Activated T-cell treated with anti-CD3 and anti-CD28 coated beads, Interleukin-2, amount 50 U/mL, for 4 hours (primary cell): Measurements from ENCODE around the gene CSNK1G2. TPM values are rescaled to one million over a fixed set of nuclear protein-coding genes. Genes with fewer than 3 reads are reported as not detected.
"Not testable (repeated sequence)": the region's sequence is repeated elsewhere in the genome, so short reads cannot be mapped to it uniquely, and the experiment has no call there.

ENCODE experiments used
- ATAC-seq, 2 donors: fragments of 200-7000 bp; cut with Tn5 transposase; one replicate each; pipeline ENCODE4 v1.10.0; 2021
- DNase-seq: peaks from one replicate; pipeline ENCODE4 v3.0.0-alpha.2; 2020
- H3K27me3 Mint-ChIP-seq: one replicate; pipeline ENCODE4 v1.8.0; 2021; ENCODE audit warnings: low read depth, mixed read lengths
- H3K36me3 Mint-ChIP-seq: one replicate; pipeline ENCODE4 v1.8.0; 2022; ENCODE audit warnings: mixed read lengths; ENCODE audit not compliant: insufficient read depth
- H3K4me1 Mint-ChIP-seq: one replicate; pipeline ENCODE4 v1.8.0; 2021; ENCODE audit warnings: low read depth, mixed read lengths
- H3K4me3 Mint-ChIP-seq: one replicate; pipeline ENCODE4 v1.8.0; 2021; ENCODE audit warnings: mild to moderate bottlenecking, moderate library complexity, mixed read lengths
- H3K9me3 Mint-ChIP-seq: one replicate; pipeline ENCODE4 v1.8.0; 2021; ENCODE audit warnings: mixed read lengths
- total RNA-seq, 3 donors: library from RNA; stranded (reverse); gene quantifications; one replicate each; pipeline ENCODE4 v1.2.1, GENCODE V29; 2021

The CSNK1G2 gene
- total RNA-seq, 3 donors from 2014 or later: 52.7 to 60.6 (median 59.0) TPM

GRCh38 chr19:1979017-1979416, 38.0 kb downstream of the CSNK1G2 start:
- H3K4me1 Mint-ChIP-seq: peaks cover 2% of the 10 kb centered on the region
- no peaks in the 10 kb centered on the region for H3K9me3 Mint-ChIP-seq
- H3K4me3 Mint-ChIP-seq: no peak overlapping the region
- H3K27me3 Mint-ChIP-seq: no peaks in the 10 kb centered on the region
- H3K36me3 Mint-ChIP-seq: peaks cover 8% of the 10 kb centered on the region
- ATAC-seq: no peak
- no peak for DNase-seq

- peaks cover 8% of the 10 kb centered on the region for H3K36me3 Mint-ChIP-seq
- DNase-seq: no peak
Measured at GRCh38 chr19:1979642-1980041, 38.7 kb downstream of the CSNK1G2 start.

DNA sequence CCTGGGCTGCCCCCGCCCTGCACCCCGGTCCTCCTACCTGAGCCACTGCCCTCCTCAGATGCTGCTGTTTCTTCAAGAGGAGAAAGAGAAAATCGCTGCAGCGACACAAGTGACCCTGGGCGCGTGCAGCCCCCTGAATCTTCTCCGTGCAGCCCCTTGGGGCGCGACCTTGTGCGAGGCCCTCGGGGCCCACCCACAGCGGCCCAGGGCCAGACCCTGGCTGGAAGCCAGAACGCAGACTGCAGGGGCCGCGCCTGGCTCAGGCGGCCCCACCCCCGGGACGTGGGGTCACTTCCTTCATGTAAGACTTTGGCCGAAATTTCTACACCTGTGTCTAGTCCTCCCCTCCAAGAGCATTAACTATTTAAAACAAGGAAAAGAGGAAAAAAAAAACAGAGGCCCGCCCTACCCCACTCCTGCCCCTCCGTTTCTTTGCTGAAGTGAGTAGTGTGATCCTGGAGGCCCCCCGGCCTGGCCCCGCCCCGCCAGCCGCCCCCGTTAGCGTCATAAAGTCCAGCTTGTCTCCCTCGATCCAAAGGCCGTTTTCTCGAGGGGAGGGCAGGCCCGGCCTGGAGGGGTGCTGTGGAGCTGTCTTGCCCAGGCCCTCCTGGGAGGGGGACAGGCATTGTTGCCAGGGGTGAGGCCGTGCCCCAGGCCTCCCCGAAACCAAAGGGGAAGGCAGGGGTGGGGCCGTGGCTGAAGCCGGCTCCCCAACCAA, 39.3 kb downstream of the CSNK1G2 start:
- DNase-seq: no peak
- no peak overlapping the region for H3K4me3 Mint-ChIP-seq
- peaks cover 9% of the 10 kb centered on the region for H3K36me3 Mint-ChIP-seq
- H3K4me1 Mint-ChIP-seq: peaks cover 2% of the 10 kb centered on the region
- H3K9me3 Mint-ChIP-seq: no peaks in the 10 kb centered on the region
- H3K27me3 Mint-ChIP-seq: no peaks in the 10 kb centered on the region
- ATAC-seq: no peak

More at GRCh38 chr19:1979642-1980041, 38.7 kb downstream of the CSNK1G2 start:
- no peaks in the 10 kb centered on the region for H3K27me3 Mint-ChIP-seq
- H3K4me1 Mint-ChIP-seq: peaks cover 2% of the 10 kb centered on the region
- H3K9me3 Mint-ChIP-seq: no peaks in the 10 kb centered on the region
- ATAC-seq: no peak
- H3K4me3 Mint-ChIP-seq: no peak overlapping the region

DNA sequence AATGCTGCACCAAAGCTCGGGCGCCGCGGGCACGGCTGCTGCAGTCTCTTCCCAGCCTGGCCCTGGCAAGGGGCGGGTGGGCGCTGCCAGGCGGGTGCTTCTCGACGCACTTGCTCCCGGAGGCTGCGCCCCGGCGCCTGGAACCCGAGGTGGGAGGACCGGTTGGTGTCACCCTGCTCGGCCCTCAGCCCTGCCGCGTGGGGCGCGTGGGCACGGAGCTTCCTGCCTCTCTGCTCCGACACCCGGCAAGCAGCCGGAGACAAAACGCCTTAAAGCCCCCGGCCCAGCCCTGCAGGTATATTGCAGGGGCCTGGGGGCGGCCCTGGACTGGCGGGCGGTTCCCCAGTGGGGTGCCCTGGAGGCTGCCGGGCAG, 39.8 kb downstream of the CSNK1G2 start:
- Mint-ChIP-seq H3K27me3 (no peaks in the 10 kb centered on the region), H3K4me1 (peaks cover 2% of the 10 kb centered on the region), H3K9me3 (no peaks in the 10 kb centered on the region), H3K4me3 (no peak overlapping the region), H3K36me3 (peaks cover 9% of the 10 kb centered on the region)
- DNase-seq (no peak), ATAC-seq (no peak)

DNA sequence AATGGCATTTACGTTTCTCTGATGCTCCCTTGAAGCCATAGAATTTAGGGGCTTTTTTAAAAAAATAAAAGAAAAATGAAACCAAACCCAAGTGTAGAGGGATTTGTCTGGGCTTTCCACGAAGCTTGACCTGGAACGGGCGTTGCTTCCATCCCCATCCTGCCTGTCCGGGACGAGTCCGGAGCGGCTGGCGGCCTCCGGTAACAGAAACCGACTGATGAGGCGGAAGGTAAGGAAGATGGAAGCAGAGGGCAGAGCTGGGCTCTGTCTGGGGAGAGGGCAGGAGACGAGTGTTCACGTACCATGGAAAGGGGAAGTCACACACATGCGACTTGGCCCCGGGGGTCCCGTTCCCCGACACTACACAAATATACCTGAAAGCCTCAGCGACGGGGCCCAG, 40.3 kb downstream of the CSNK1G2 start:
- DNase-seq (no peak), ATAC-seq (no peak)
- no peaks in the 10 kb centered on the region for H3K9me3 Mint-ChIP-seq
- H3K27me3 Mint-ChIP-seq: no peaks in the 10 kb centered on the region
- H3K4me3 Mint-ChIP-seq: no peak overlapping the region
- H3K36me3 Mint-ChIP-seq: peaks cover 9% of the 10 kb centered on the region
- H3K4me1 Mint-ChIP-seq: peaks cover 2% of the 10 kb centered on the region

- DNase-seq: no peak
- H3K27me3 Mint-ChIP-seq: no peaks in the 10 kb centered on the region
- no peak for ATAC-seq
- no peaks in the 10 kb centered on the region for H3K9me3 Mint-ChIP-seq
- H3K4me3 Mint-ChIP-seq: no peak overlapping the region
- peaks cover 12% of the 10 kb centered on the region for H3K36me3 Mint-ChIP-seq
- peaks cover 2% of the 10 kb centered on the region for H3K4me1 Mint-ChIP-seq
Measured at GRCh38 chr19:1984357-1984756, 43.4 kb downstream of the CSNK1G2 start.

GRCh38 chr19:1985588-1986356, 44.8 kb downstream of the CSNK1G2 start:
- Mint-ChIP-seq H3K4me3 (no peak overlapping the region), H3K27me3 (no peaks in the 10 kb centered on the region), H3K9me3 (no peaks in the 10 kb centered on the region), H3K36me3 (peaks cover 12% of the 10 kb centered on the region), H3K4me1 (peaks cover 2% of the 10 kb centered on the region)
- no peak for DNase-seq
- ATAC-seq: no peak

DNA sequence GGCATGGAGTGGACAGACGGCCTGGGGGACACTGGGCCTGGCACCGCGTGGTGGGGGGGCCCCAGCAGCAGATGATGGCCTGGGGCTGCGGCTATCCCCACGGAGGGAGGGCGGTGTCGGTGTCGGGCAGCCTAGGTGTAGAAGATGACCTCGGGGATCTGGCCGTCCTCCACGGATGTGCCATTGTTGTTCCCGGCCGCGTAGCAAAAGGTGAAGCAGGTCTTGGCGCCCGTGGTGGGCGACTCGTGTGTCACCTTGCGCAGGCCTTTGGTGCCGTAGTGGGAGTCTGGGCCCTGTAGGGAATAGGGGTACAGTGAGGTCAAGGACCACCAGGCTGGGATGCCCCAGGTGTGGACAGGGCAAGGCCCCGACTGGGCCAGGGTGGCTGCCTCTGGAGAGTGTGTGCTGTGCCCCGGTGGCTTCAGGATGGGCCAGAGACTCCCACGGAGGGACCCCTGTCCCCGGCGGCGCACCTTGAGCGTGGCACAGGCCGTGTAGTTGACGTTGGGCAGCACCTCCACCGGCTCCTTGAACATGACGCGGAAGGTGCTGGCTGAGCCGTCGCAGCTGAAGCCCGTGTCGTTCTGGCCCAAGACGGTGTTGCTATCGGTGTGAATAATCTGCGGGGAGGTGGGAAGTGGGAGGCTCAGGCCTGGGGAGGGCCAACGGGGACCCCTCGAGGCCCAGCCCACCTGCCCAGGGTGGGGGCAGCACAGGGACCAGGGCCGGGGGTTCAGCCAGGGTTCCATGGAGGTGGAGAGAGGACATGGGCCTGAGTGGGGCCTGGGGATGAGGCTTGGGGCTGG, 45.6 kb downstream of the CSNK1G2 start:
- H3K27me3 Mint-ChIP-seq: no peaks in the 10 kb centered on the region
- DNase-seq: no peak
- peaks cover 2% of the 10 kb centered on the region for H3K4me1 Mint-ChIP-seq
- ATAC-seq: peak in 1 of 2 donors; percentile 10
- H3K9me3 Mint-ChIP-seq: no peaks in the 10 kb centered on the region
- no peak overlapping the region for H3K4me3 Mint-ChIP-seq
- peaks cover 10% of the 10 kb centered on the region for H3K36me3 Mint-ChIP-seq

- peaks cover 10% of the 10 kb centered on the region for H3K36me3 Mint-ChIP-seq
- no peak for ATAC-seq
- no peaks in the 10 kb centered on the region for H3K27me3 Mint-ChIP-seq
- H3K9me3 Mint-ChIP-seq: no peaks in the 10 kb centered on the region
- DNase-seq: no peak
- H3K4me3 Mint-ChIP-seq: no peak overlapping the region
- peaks cover 2% of the 10 kb centered on the region for H3K4me1 Mint-ChIP-seq
Measured at GRCh38 chr19:1987197-1988187, 46.5 kb downstream of the CSNK1G2 start.

- H3K4me3 Mint-ChIP-seq, H3K36me3 Mint-ChIP-seq, DNase-seq, H3K9me3 Mint-ChIP-seq, H3K4me1 Mint-ChIP-seq, ATAC-seq, H3K27me3 Mint-ChIP-seq: not testable (repeated sequence)
Measured at GRCh38 chr19:1988464-1988863, 47.5 kb downstream of the CSNK1G2 start.

DNA sequence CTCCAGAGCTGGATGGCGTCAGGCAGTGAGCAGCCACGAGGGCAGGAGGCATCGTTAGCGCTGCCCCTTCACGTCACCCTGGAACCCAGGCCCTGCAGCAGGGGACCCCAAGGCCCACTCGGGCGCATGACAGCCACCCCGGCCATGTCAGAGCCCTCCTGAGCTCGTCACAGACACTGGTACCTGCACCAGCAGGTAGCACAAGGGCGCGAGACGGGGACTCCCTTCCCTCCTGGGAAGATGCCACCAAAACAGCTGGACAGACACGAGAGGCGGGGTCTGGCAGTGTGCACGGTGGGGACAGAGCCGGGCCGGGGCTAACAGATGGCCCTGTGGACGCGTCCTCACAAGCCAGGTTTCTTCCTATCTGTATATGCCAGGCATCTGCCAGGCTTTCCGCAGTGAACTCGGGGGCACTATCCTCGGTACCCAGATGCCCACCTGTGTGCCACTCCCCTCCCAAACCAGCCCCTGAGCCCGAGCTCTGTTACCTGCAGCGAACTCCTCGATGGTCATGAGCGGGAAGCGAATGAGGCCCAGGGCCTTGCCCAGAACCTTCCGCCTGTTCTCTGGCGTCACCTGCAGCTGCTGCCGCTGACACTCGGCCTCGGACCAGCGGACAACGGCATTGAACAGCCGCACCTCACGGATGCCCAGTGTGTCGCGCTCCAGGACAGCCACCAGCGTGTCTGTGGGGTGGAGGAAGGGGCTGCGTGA, 48.7 kb downstream of the CSNK1G2 start:
- no peak for DNase-seq

GRCh38 chr19:1990230-1991017, 49.5 kb downstream of the CSNK1G2 start:
- no peak for ATAC-seq
- H3K9me3 Mint-ChIP-seq: no peaks in the 10 kb centered on the region
- H3K27me3 Mint-ChIP-seq: no peaks in the 10 kb centered on the region

More for the DNA sequence above, 48.7 kb downstream of the CSNK1G2 start:
- no peak overlapping the region for H3K4me3 Mint-ChIP-seq
- H3K9me3 Mint-ChIP-seq: no peaks in the 10 kb centered on the region
- ATAC-seq: no peak
- H3K36me3 Mint-ChIP-seq: peaks cover 7% of the 10 kb centered on the region
- no peaks in the 10 kb centered on the region for H3K27me3 Mint-ChIP-seq
- no peaks in the 10 kb centered on the region for H3K4me1 Mint-ChIP-seq

More at GRCh38 chr19:1990230-1991017, 49.5 kb downstream of the CSNK1G2 start:
- Mint-ChIP-seq H3K4me1 (no peaks in the 10 kb centered on the region), H3K36me3 (peaks cover 3% of the 10 kb centered on the region), H3K4me3 (no peak overlapping the region)
- DNase-seq: no peak
